ACC112 (cell line): Measurements from ENCODE around the gene ZFYVE28.

ENCODE experiments used
- H2AFZ ChIP-seq: fragments of 200-600 bp; sonication (generic); one replicate; pipeline ENCODE4 v1.6.0; 2017; ENCODE audit warnings: antibody characterized with exemption, low read length; ENCODE audit not compliant: unreplicated experiment
- H3K27ac ChIP-seq: fragments of 200-600 bp; sonication (generic); 2 replicates; pipeline ENCODE4 v1.5.1; 2014; ENCODE audit warnings: low read depth, mild to moderate bottlenecking, antibody characterized with exemption, low read length, moderate library complexity
- H3K27me3 ChIP-seq: fragments of 200-600 bp; sonication (generic); 2 replicates; pipeline ENCODE4 v1.6.1; 2014; ENCODE audit warnings: mild to moderate bottlenecking, antibody characterized with exemption, low read length, moderate library complexity, mixed read lengths; ENCODE audit not compliant: insufficient read depth
- H3K36me3 ChIP-seq: fragments of 200-600 bp; sonication (generic); 2 replicates; pipeline ENCODE4 v1.6.1; 2016; ENCODE audit warnings: mild to moderate bottlenecking, antibody characterized with exemption, low read length, moderate library complexity, mixed read lengths; ENCODE audit not compliant: insufficient read depth
- H3K4me1 ChIP-seq: fragments of 200-600 bp; sonication (generic); one replicate; pipeline ENCODE4 v1.6.1; 2016; ENCODE audit warnings: low read length, mixed read lengths; ENCODE audit not compliant: insufficient read depth, unreplicated experiment, control insufficient read depth
- H3K4me3 ChIP-seq: fragments of 200-600 bp; sonication (generic); 2 replicates; pipeline ENCODE4 v1.5.1; 2014; ENCODE audit warnings: mild to moderate bottlenecking, low read depth, low read length
- H3K79me2 ChIP-seq: fragments of 200-600 bp; sonication (generic); one replicate; pipeline ENCODE4 v1.6.0; 2016; ENCODE audit warnings: low read length; ENCODE audit not compliant: control insufficient read depth, unreplicated experiment, insufficient read depth

Gene ZFYVE28

DNA sequence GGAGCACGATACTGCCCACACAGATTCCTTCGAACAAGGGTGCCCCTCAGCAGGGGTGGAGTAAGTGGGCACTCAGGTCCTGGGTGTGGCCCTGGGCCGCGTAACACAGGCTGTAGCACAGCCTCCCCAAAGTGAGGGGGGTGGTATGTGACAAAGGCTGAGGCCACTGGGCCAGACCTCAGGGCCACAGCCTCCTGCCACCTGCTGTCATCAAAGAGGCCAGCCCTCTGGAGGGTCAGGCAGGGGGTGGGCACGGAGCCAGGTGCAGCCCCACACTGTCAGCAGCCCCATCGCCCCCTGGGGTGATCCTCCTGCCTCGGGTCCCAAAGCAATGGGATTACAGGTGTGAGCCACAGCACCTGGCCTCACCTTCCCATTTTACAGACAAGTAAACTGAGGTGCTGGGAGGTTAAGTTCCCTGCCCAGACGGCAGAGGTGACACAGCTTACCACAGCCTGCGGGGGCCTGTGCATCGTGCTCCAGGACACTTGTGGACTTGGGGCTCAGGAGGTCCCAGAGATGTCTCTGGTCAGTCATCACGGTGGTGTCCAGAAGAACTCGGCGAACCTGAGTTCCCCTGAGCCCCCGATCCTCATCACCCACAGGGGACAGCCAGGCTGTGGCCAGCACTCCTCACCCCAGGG is 129.0 kb downstream of the ZFYVE28 start:
- Histone ChIP-seq H2AFZ (no peak overlapping the region), H3K27ac (no peak overlapping the region), H3K27me3 (no peaks in the 10 kb centered on the region), H3K79me2 (no peaks in the 10 kb centered on the region), H3K36me3 (no peaks in the 10 kb centered on the region), H3K4me3 (no peak overlapping the region), H3K4me1 (peaks cover 14% of the 10 kb centered on the region)

DNA sequence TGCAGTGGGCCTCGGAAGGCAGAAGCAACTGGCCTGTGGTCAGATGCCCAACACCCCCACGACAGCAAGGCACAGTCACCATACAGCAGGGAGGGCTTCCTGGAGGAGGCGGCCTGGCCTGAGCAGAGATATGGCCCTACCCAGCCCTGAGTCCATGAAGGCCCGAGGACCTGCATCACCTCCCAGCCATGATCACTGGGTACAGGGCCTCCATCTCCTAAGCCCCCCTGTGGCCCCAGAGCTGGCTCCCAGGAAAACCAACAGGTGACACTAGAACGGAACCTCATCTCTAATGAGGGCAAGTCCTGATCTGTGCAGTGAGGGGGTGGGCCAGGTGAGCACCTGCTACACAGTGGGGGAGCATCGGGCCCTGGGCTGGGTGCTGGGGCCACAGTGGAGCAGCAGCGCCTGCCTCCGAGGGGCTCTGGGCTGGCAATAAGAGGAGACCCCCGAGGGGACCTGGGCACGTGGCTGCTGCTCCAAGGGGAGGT is 130.3 kb downstream of the ZFYVE28 start:
- no peak overlapping the region for H3K4me3 ChIP-seq
- no peak overlapping the region for H2AFZ ChIP-seq
- H3K79me2 ChIP-seq, result no peaks in the 10 kb centered on the region
- no peaks in the 10 kb centered on the region for H3K36me3 ChIP-seq
- peaks cover 14% of the 10 kb centered on the region for H3K4me1 ChIP-seq
- H3K27ac ChIP-seq, result no peak overlapping the region
- no peaks in the 10 kb centered on the region for H3K27me3 ChIP-seq

DNA sequence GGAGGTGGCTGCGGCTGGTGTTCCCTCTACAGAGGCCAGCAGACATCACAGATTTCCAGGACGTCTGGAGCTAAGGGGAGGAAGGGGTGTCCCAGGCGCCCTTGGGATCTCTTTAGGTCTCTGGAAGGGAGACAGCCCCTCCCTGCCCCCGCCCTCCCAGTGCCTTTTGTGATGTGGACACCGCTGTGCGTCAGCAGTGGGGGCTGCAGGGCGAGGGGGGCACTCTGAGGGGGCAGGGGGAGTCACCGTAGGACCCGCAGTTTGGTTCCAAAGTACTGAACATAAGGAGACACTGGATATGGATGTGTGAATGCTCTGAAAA is 130.9 kb downstream of the ZFYVE28 start:
- H3K4me1 ChIP-seq, result peaks cover 14% of the 10 kb centered on the region
- no peak overlapping the region for H3K4me3 ChIP-seq
- H3K27me3 ChIP-seq, result no peaks in the 10 kb centered on the region
- H3K36me3 ChIP-seq, result no peaks in the 10 kb centered on the region
- no peak overlapping the region for H3K27ac ChIP-seq
- no peaks in the 10 kb centered on the region for H3K79me2 ChIP-seq
- no peak overlapping the region for H2AFZ ChIP-seq

DNA sequence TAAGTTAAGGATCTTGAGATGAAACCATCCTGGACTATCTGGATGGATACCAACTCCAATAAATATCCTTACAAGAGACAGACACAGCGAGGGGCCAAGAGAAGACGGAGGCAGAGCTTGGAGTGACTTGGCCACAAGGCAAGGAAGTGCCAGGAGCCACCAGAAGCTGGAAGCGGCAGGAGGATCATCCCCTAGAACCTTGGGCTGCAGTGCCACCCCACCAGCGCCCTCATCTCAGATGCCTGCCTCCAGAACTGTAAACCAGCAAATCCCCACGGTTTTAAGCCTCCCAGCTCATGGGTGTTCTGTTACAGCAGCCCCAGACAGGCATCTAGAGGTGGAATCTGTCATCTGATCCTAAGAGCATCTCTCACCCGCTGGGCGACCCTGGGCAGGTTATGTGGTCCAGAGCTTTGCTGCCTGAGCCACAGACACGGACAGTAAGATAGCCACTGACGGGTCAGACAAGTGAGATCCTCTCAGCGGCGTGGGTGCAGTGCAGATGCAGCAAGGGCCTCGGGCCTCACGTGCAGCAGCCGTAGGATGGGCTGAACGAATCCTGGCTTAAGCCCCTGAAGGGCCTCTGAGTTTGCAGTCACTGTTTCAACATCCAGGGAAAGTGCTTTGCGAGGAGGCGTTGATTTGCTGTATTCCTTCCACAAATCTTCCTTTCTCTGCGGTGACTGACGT is 131.4 kb downstream of the ZFYVE28 start:
- no peak overlapping the region for H3K27ac ChIP-seq
- no peaks in the 10 kb centered on the region for H3K79me2 ChIP-seq
- no peaks in the 10 kb centered on the region for H3K36me3 ChIP-seq
- no peak overlapping the region for H3K4me3 ChIP-seq
- no peaks in the 10 kb centered on the region for H3K27me3 ChIP-seq
- H2AFZ ChIP-seq, result no peak overlapping the region
- peaks cover 14% of the 10 kb centered on the region for H3K4me1 ChIP-seq

DNA sequence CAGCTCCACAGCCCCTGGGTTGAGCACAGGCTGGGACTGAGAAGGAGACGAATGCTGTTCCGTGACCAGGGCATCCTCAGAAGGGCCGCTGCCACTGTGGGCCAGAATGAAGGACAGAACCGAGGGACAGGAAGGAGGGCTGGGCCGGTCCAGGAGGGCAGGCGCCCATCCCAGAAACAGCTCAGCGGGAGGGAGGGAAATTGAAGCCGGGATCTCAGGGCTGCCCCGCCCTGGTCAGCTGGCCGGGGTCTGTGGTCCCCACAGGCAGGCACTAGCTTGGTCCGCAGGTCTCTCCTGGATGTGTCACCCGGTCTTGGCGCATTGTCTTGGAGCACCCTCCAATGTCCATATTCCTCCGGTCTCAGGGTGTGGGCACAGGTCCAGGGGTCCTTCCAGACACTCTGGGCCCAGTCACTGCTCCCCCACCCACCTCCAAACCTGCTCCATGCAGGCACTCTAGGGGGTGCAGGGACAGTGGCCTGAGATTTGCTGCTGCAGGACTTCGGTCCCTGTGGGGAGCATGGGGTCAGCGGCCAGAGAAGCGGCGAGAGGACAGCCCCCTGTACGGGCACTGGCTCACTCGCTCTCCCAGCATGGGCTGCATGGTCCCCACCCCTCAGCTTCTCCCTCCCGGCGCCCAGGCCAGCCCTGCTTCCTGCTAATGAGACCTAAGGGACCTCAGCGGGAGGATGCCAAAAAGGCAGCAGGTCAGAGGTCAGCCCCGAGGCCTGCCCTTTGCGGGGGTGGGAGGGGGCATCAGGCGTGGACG is 132.6 kb downstream of the ZFYVE28 start:
- no peak overlapping the region for H2AFZ ChIP-seq
- peaks cover 14% of the 10 kb centered on the region for H3K4me1 ChIP-seq
- peak overlapping the region; percentile 58 for H3K27ac ChIP-seq
- H3K4me3 ChIP-seq, result no peak overlapping the region
- H3K27me3 ChIP-seq, result no peaks in the 10 kb centered on the region
- H3K79me2 ChIP-seq, result no peaks in the 10 kb centered on the region
- H3K36me3 ChIP-seq, result no peaks in the 10 kb centered on the region

DNA sequence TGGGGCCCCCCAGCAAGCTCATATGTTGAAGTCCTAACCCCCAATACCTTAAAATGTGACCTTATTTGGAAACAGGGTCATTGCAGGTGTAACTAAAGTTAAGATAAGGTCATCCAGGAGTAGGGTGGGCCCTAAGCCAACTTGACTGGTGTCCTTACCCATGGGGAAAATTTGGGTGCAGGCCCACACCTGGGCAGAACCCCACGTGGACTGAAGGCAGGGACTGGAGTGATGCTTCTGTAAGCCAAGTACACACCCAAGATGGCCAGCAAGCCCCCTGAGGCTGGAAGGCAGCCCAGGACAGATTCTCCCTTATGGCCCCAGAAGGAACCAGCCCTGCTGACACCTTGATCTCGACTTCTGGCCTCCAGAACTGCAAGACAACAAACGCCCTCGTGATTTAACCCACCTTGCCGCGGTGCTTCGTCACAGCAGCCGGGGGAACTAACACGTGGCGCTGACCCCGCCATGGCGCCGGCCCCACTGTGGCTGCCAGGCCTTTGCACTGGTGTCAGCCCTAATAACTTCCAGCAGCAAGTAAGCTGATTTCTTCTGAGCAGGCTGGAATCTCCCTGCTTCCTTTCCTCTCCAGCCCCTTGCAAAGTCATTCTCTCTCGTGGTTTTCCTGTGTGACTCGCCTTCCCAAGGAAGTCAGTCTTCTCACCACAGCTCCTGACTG is 133.4 kb downstream of the ZFYVE28 start:
- Histone ChIP-seq H3K36me3 (no peaks in the 10 kb centered on the region), H3K27me3 (no peaks in the 10 kb centered on the region), H3K27ac (peak overlapping the region; percentile 58), H2AFZ (no peak overlapping the region), H3K4me1 (peaks cover 14% of the 10 kb centered on the region), H3K4me3 (no peak overlapping the region), H3K79me2 (no peaks in the 10 kb centered on the region)

DNA sequence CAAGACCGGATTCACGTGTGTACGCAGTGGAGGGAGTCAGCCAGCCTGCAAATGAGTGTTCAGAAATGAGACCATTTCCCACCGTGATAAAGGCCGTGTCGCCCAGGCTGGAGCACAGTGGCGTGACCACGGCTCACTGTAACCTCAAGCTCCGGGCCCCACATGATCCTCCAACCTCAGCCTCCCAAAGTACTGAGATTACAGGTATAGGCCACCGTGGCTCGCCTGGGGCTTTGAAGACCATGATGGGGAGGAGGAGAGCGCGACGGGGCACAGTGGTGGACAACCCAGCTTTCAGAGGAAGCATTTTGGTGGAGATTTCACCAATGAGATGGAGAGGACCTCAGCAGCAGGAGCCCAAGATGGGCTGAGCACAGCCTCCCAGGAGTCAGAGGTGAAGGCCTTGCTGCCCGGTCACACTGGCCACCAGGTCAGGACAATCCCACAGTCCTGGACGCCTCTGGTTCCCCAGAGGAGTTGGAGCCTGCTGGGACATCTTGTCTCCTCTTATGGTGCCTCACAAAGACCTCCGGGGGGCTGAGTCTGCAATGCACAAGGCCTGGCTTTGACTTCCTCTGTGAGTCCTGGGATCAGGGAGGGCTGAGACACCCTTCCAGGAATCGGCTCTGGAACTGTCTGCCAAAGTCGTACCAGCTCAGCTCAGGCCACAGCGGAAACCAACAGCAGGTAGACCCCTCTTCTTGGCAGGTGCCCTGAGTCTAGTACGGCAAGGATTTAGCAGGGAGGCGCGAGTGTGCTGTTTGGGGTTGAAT is 134.1 kb downstream of the ZFYVE28 start:
- Histone ChIP-seq H3K36me3 (no peaks in the 10 kb centered on the region), H3K27ac (no peak overlapping the region), H3K4me1 (peaks cover 14% of the 10 kb centered on the region), H3K79me2 (no peaks in the 10 kb centered on the region), H3K27me3 (no peaks in the 10 kb centered on the region), H3K4me3 (no peak overlapping the region), H2AFZ (no peak overlapping the region)

DNA sequence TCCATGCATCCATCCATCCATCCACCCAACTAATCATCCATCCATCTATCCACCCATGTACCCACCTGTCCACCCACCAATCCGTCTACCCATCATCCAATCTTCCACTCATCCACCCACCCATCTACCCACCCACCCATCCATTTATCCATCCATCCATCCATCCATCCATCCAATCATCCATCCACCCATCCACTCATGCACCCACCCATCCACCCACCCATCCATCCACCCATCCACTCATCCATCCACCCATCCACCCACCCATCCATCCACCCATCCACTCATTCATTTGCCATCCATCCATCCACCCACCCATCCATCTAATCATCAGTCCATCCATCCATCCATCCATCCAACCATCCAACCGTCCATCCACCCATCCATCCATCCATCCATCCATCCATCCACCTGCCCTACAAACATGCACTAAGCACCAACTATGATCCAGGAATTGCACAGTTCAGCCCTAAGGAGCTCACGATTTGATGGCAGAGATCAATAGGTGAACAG is 135.2 kb downstream of the ZFYVE28 start:
- Histone ChIP-seq H3K27me3 (no peaks in the 10 kb centered on the region), H3K79me2 (no peaks in the 10 kb centered on the region), H2AFZ (no peak overlapping the region), H3K4me1 (peaks cover 14% of the 10 kb centered on the region), H3K4me3 (no peak overlapping the region), H3K36me3 (no peaks in the 10 kb centered on the region), H3K27ac (no peak overlapping the region)

DNA sequence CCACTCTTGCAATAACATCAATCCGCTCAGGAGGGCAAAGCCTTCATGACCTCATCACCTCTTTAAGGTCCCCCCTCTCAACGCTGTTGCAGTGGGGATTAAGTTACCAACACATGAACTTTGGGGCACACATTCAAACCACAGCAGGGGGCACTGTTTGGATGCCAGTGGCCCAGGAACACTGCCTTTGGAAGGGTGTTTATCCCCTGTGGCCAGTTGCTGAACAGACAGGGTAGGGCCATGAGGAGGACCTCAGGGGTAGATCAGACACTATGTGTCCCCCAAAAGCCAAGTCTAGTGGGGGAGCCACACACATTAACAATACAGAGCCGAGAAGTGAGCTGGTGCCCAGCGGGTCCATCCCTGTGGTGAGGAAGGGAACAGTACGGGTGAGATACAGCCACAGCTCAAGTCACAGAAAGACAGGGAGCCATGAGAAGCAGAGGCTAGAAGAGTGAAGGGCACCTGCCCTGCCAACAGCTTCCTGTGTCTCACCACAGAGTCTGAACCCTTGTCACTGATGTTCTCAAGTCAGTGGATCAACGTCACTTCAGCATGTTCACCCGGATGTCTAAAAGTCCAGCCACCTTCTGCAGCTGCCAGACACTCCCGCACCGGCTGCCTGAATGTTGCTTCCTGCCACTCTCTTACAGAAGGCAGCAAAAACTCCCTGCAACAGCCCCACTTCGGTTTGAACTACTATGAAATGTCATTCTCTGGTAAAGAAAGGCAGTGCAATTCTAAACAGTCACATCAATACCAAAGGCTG is 136.7 kb downstream of the ZFYVE28 start:
- Histone ChIP-seq H3K36me3 (no peaks in the 10 kb centered on the region), H2AFZ (no peak overlapping the region), H3K4me3 (no peak overlapping the region), H3K79me2 (no peaks in the 10 kb centered on the region), H3K4me1 (peaks cover 19% of the 10 kb centered on the region), H3K27me3 (no peaks in the 10 kb centered on the region), H3K27ac (no peak overlapping the region)
